HEK293 (cell line): Measurements from ENCODE around the gene MYO7A.

Experiments used
- BCL11A ChIP-seq: fragments of 450-650 bp; formaldehyde crosslinking; IDR thresholded peaks from 2 replicates; pipeline ENCODE4 v1.5.1; 2016; ENCODE audit warnings: low read depth, missing biosample characterization, missing genetic modification characterization
- CTCF ChIP-seq: fragments of 450-650 bp; formaldehyde crosslinking; IDR thresholded peaks from 2 replicates; pipeline ENCODE4 v1.5.1; 2016; ENCODE audit warnings: missing biosample characterization, missing genetic modification characterization
- RBAK ChIP-seq: fragments of 450-650 bp; formaldehyde crosslinking; IDR thresholded peaks from 2 replicates; pipeline ENCODE4 v1.5.1; 2016; ENCODE audit warnings: missing biosample characterization, missing genetic modification characterization
- ZBTB44 ChIP-seq: fragments of 450-650 bp; IDR thresholded peaks from 2 replicates; pipeline ENCODE4 v1.5.1; 2018; ENCODE audit warnings: missing biosample characterization, mild to moderate bottlenecking, missing genetic modification characterization
- ZNF174 ChIP-seq: fragments of 450-650 bp; formaldehyde crosslinking; IDR thresholded peaks from 2 replicates; pipeline ENCODE4 v1.5.0; 2017; ENCODE audit warnings: missing biosample characterization, mild to moderate bottlenecking, missing genetic modification characterization
- ZNF423 ChIP-seq: fragments of 450-650 bp; formaldehyde crosslinking; IDR thresholded peaks from 2 replicates; pipeline ENCODE4 v1.5.1; 2016; ENCODE audit warnings: missing biosample characterization, missing genetic modification characterization
- ZNF768 ChIP-seq: fragments of 450-650 bp; formaldehyde crosslinking; IDR thresholded peaks from 2 replicates; pipeline ENCODE4 v1.5.1; 2018; ENCODE audit warnings: missing biosample characterization, mild to moderate bottlenecking, missing genetic modification characterization
- ZNF776 ChIP-seq: fragments of 450-650 bp; formaldehyde crosslinking; IDR thresholded peaks from 2 replicates; pipeline ENCODE4 v1.5.0; 2017; ENCODE audit warnings: missing biosample characterization, missing genetic modification characterization, borderline replicate concordance

GRCh38 chr11:77101043-77101537, 27.0 kb upstream of the MYO7A start:
- TF ChIP-seq ZNF776 (tag by site-specific recombination) (no peak), CTCF (tag by site-specific recombination) (no peak), RBAK (no peak), BCL11A (tag by site-specific recombination) (no peak), ZBTB44 (no peak), ZNF174 (tag by site-specific recombination) (no peak), ZNF423 (tag by site-specific recombination) (no peak), ZNF768 (tag by site-specific recombination) (no peak)
